ENCODE results near the gene PKP2. TPM values are rescaled to one million over a fixed set of nuclear protein-coding genes. Genes with fewer than 3 reads are reported as not detected.
"Not testable (repeated sequence)": the region's sequence is repeated elsewhere in the genome, so short reads cannot be mapped to it uniquely, and the experiment has no call there.

PKP2 gene
- total RNA-seq, 1 donor from 2014 or later: not detected

GRCh38 chr12:32891526-32891925 is 5.1 kb downstream of the PKP2 start:
- no peak for DNase-seq
- no peaks in the 10 kb centered on the region for H3K9me3 Mint-ChIP-seq
- H3K27me3 Mint-ChIP-seq: peaks cover 30% of the 10 kb centered on the region
- no peak overlapping the region for H3K27ac Mint-ChIP-seq
- H3K4me1 Mint-ChIP-seq: peaks cover 5% of the 10 kb centered on the region
- intact Hi-C loops (cut with micrococcal nuclease): no loop called here
- H3K36me3 Mint-ChIP-seq (ENCODE audit: low read depth): no peaks in the 10 kb centered on the region
- no peak overlapping the region for H3K4me3 Mint-ChIP-seq

- peaks cover 11% of the 10 kb centered on the region for H3K27me3 Mint-ChIP-seq
- no peak overlapping the region for H3K27ac Mint-ChIP-seq
- H3K9me3 Mint-ChIP-seq: no peaks in the 10 kb centered on the region
- H3K36me3 Mint-ChIP-seq (ENCODE audit: low read depth): no peaks in the 10 kb centered on the region
- DNase-seq: no peak
- no peak overlapping the region for H3K4me3 Mint-ChIP-seq
- intact Hi-C loops (cut with micrococcal nuclease): no loop called here
- H3K4me1 Mint-ChIP-seq: no peaks in the 10 kb centered on the region
Observed at GRCh38 chr12:32889011-32889760, 7.4 kb downstream of the PKP2 start.

- peaks cover 3% of the 10 kb centered on the region for H3K27me3 Mint-ChIP-seq
- H3K36me3 Mint-ChIP-seq (ENCODE audit: low read depth): no peaks in the 10 kb centered on the region
- no peaks in the 10 kb centered on the region for H3K9me3 Mint-ChIP-seq
- H3K4me3 Mint-ChIP-seq: no peak overlapping the region
- no peak for DNase-seq
- no peaks in the 10 kb centered on the region for H3K4me1 Mint-ChIP-seq
- H3K27ac Mint-ChIP-seq: no peak overlapping the region
- intact Hi-C loops (cut with micrococcal nuclease): no loop called here
Observed at GRCh38 chr12:32887058-32887457, 9.5 kb downstream of the PKP2 start.

GRCh38 chr12:32885831-32886230 is 10.7 kb downstream of the PKP2 start:
- no peaks in the 10 kb centered on the region for H3K36me3 Mint-ChIP-seq (ENCODE audit: low read depth)

GRCh38 chr12:32884962-32885361 is 11.6 kb downstream of the PKP2 start:
- Mint-ChIP-seq H3K9me3 (no peaks in the 10 kb centered on the region), H3K36me3 (ENCODE audit: low read depth) (no peaks in the 10 kb centered on the region), H3K27ac (no peak overlapping the region), H3K4me1 (no peaks in the 10 kb centered on the region), H3K4me3 (no peak overlapping the region), H3K27me3 (no peaks in the 10 kb centered on the region)
- DNase-seq: no peak
- intact Hi-C loops (cut with micrococcal nuclease): no loop called here

More at GRCh38 chr12:32885831-32886230, 10.7 kb downstream of the PKP2 start:
- DNase-seq: no peak
- no peaks in the 10 kb centered on the region for H3K27me3 Mint-ChIP-seq
- no peaks in the 10 kb centered on the region for H3K4me1 Mint-ChIP-seq
- H3K27ac Mint-ChIP-seq: no peak overlapping the region
- no peak overlapping the region for H3K4me3 Mint-ChIP-seq
- intact Hi-C loops (cut with micrococcal nuclease): no loop called here
- no peaks in the 10 kb centered on the region for H3K9me3 Mint-ChIP-seq

GRCh38 chr12:32881702-32882101 is 14.9 kb downstream of the PKP2 start:
- intact Hi-C loops (cut with micrococcal nuclease): no loop called here
- Mint-ChIP-seq H3K27ac (no peak overlapping the region), H3K4me1 (no peaks in the 10 kb centered on the region), H3K4me3 (no peak overlapping the region), H3K36me3 (ENCODE audit: low read depth) (no peaks in the 10 kb centered on the region), H3K9me3 (no peaks in the 10 kb centered on the region), H3K27me3 (no peaks in the 10 kb centered on the region)
- no peak for DNase-seq

- intact Hi-C loops (cut with micrococcal nuclease): no loop called here
- Mint-ChIP-seq H3K27ac (no peak overlapping the region), H3K9me3 (no peaks in the 10 kb centered on the region), H3K4me1 (no peaks in the 10 kb centered on the region), H3K4me3 (no peak overlapping the region), H3K27me3 (no peaks in the 10 kb centered on the region), H3K36me3 (ENCODE audit: low read depth) (no peaks in the 10 kb centered on the region)
- DNase-seq: no peak
Observed at GRCh38 chr12:32881107-32881506, 15.5 kb downstream of the PKP2 start.

GRCh38 chr12:32879066-32879465 is 17.5 kb downstream of the PKP2 start:
- H3K27ac Mint-ChIP-seq; intact Hi-C loops (cut with micrococcal nuclease); H3K36me3 Mint-ChIP-seq (ENCODE audit: low read depth); H3K9me3 Mint-ChIP-seq; H3K4me3 Mint-ChIP-seq; H3K4me1 Mint-ChIP-seq; DNase-seq; H3K27me3 Mint-ChIP-seq: not testable (repeated sequence)

- no peak overlapping the region for H3K27ac Mint-ChIP-seq
- H3K4me1 Mint-ChIP-seq: no peaks in the 10 kb centered on the region
- no peaks in the 10 kb centered on the region for H3K27me3 Mint-ChIP-seq
- H3K9me3 Mint-ChIP-seq: no peaks in the 10 kb centered on the region
- no peak overlapping the region for H3K4me3 Mint-ChIP-seq
- no peak for DNase-seq
- intact Hi-C loops (cut with micrococcal nuclease): no loop called here
- no peaks in the 10 kb centered on the region for H3K36me3 Mint-ChIP-seq (ENCODE audit: low read depth)
Observed at GRCh38 chr12:32877601-32878459, 18.7 kb downstream of the PKP2 start.

- intact Hi-C loops (cut with micrococcal nuclease): no loop called here
- no peaks in the 10 kb centered on the region for H3K36me3 Mint-ChIP-seq (ENCODE audit: low read depth)
- no peaks in the 10 kb centered on the region for H3K27me3 Mint-ChIP-seq
- no peaks in the 10 kb centered on the region for H3K4me1 Mint-ChIP-seq
- no peak overlapping the region for H3K4me3 Mint-ChIP-seq
- DNase-seq: no peak
- H3K9me3 Mint-ChIP-seq: no peaks in the 10 kb centered on the region
- H3K27ac Mint-ChIP-seq: no peak overlapping the region
Observed at GRCh38 chr12:32876004-32876403, 20.6 kb downstream of the PKP2 start.

- Mint-ChIP-seq H3K36me3 (ENCODE audit: low read depth) (no peaks in the 10 kb centered on the region), H3K27ac (no peak overlapping the region), H3K4me1 (no peaks in the 10 kb centered on the region), H3K27me3 (no peaks in the 10 kb centered on the region), H3K4me3 (no peak overlapping the region), H3K9me3 (no peaks in the 10 kb centered on the region)
- intact Hi-C loops (cut with micrococcal nuclease): no loop called here
- no peak for DNase-seq
Observed at GRCh38 chr12:32874975-32875374, 21.6 kb downstream of the PKP2 start.

- Mint-ChIP-seq H3K36me3 (ENCODE audit: low read depth) (no peaks in the 10 kb centered on the region), H3K27ac (no peak overlapping the region), H3K4me1 (no peaks in the 10 kb centered on the region), H3K9me3 (no peaks in the 10 kb centered on the region), H3K27me3 (no peaks in the 10 kb centered on the region), H3K4me3 (no peak overlapping the region)
- DNase-seq: no peak
- intact Hi-C loops (cut with micrococcal nuclease): no loop called here
Observed at GRCh38 chr12:32874078-32874477, 22.5 kb downstream of the PKP2 start.

- H3K4me1 Mint-ChIP-seq; H3K36me3 Mint-ChIP-seq (ENCODE audit: low read depth); H3K9me3 Mint-ChIP-seq; H3K4me3 Mint-ChIP-seq; DNase-seq; H3K27ac Mint-ChIP-seq; intact Hi-C loops (cut with micrococcal nuclease); H3K27me3 Mint-ChIP-seq: not testable (repeated sequence)
Observed at GRCh38 chr12:32872416-32872815, 24.2 kb downstream of the PKP2 start.

GRCh38 chr12:32870716-32871115 is 25.9 kb downstream of the PKP2 start:
- no peak overlapping the region for H3K27ac Mint-ChIP-seq
- H3K27me3 Mint-ChIP-seq: no peaks in the 10 kb centered on the region
- H3K9me3 Mint-ChIP-seq: no peaks in the 10 kb centered on the region
- no peak for DNase-seq
- intact Hi-C loops (cut with micrococcal nuclease): no loop called here
- H3K4me3 Mint-ChIP-seq: no peak overlapping the region
- no peaks in the 10 kb centered on the region for H3K4me1 Mint-ChIP-seq
- H3K36me3 Mint-ChIP-seq (ENCODE audit: low read depth): no peaks in the 10 kb centered on the region

Data from activated CD4-positive, alpha-beta T cell treated with anti-CD3 and anti-CD28 coated beads, Interleukin-2, amount 10 ng/mL, durations not matched to agents 24 days and 14 days (primary cell).